Ascending aorta (tissue), 2 donors: ENCODE results near the gene CYB561A3. TPM values are rescaled to one million over a fixed set of nuclear protein-coding genes. Genes with fewer than 3 reads are reported as not detected.

Experiments used
- DNase-seq, 2 donors: peaks; one replicate each; pipeline ENCODE4 v3.0.0-alpha.2; 2019; ENCODE audit warnings: low spot score in 2 of 2
- H3K27ac ChIP-seq, 2 donors: fragments of 200-600 bp; sonication (generic); one replicate each; pipeline ENCODE4 v1.5.1; 2016 to 2017; ENCODE audit warnings: mild to moderate bottlenecking in 1 of 2
- H3K27me3 ChIP-seq: fragments of 200-600 bp; sonication (generic); one replicate; pipeline ENCODE4 v1.5.1; 2017
- H3K36me3 ChIP-seq, 2 donors: fragments of 200-600 bp; sonication (generic); one replicate each; pipeline ENCODE4 v1.5.1; 2016
- H3K4me1 ChIP-seq, 2 donors: fragments of 200-600 bp; sonication (generic); one replicate each; pipeline ENCODE4 v1.5.1; 2016 to 2017; ENCODE audit warnings: mild to moderate bottlenecking in 1 of 2
- H3K4me3 ChIP-seq, 2 donors: fragments of 200-600 bp; sonication (generic); one replicate each; pipeline ENCODE4 v1.5.1; 2016 to 2017; ENCODE audit warnings: mild to moderate bottlenecking in 1 of 2
- H3K9me3 ChIP-seq, 2 donors: fragments of 200-600 bp; sonication (generic); one replicate each; pipeline ENCODE4 v1.5.1; 2016
- CTCF ChIP-seq, 3 experiments: fragments of 200-600 bp in 2 of 3; fragments of 450-650 bp in 1 of 3; sonication (generic) in 2 of 3; IDR thresholded peaks; one replicate each; pipeline ENCODE4 v1.5.1; 2016 to 2019; ENCODE audit warnings: antibody characterized with exemption in 3 of 3, mild to moderate bottlenecking in 1 of 3, moderate library complexity in 1 of 3
- intact Hi-C: fragments of 100-400 bp; cut with DNase I; formaldehyde crosslinking; loops from one replicate; pipeline ENCODE4 v1.15.1; 2023
- total RNA-seq: library from RNA; depleted of rRNA; stranded (reverse); fragments of >200 nt; gene quantifications from one replicate; pipeline ENCODE4 v1.1.0, GENCODE V29; 2016

Gene CYB561A3
- total RNA-seq, 1 donor from 2014 or later: 215 TPM

- intact Hi-C loops: loop anchor here (2.0 kb wide), 1 partner anchor 95 kb away; the partner anchor contains the start of gene CPSF7
- H3K4me1 ChIP-seq: peaks cover 0 to 20% of the 10 kb centered on the region in 2 donors
- H3K4me3 ChIP-seq: peak overlapping the region; percentile 97 to 98
- H3K27me3 ChIP-seq: no peaks in the 10 kb centered on the region
- peaks cover under 1 to 15% of the 10 kb centered on the region in 2 donors for H3K36me3 ChIP-seq
- peak overlapping the region; percentile 92 to 93 for H3K27ac ChIP-seq
- TF ChIP-seq CTCF (IDR thresholded peaks at IDR 0.05): no peak
- no peak for DNase-seq
- H3K9me3 ChIP-seq: no peaks in the 10 kb centered on the region
Measured at GRCh38 chr11:61333550-61334433, 27.9 kb downstream of the CYB561A3 start.

DNA sequence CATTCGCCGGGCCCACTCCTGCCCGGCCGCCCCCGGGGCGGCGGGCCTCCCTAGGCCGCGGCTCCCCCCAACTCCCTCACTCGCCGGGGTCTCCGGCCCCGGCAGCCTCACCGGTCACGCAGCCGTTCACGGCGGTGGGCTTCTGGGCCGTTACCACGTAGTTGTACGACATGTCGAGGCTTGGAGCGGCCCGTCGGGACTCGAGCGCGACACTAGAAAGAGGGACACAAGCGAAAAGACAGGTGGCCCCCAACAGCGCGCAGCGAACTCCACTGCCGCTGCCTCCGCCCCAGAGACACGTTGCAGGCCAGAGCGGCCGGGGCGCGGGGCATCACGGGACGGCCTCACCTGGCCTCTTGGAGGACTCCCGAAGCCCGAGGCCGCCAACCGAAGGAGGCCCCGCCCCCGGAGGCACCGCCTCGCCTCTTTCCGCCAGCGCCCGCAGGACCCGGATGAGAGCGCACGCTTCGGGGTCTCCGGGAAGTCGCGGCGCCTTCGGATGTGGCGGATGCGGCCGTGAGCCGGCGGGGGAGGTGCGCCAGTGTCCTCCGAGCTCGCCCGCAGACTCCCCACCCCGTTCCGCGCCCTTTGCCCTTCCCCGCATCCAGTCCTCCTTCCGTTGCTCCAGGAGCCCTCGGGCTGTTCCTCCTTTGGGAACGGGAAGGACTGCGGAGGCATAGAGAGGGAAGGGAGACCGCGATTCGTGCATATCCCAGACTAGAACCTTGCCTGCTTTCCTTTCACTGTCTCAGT, 28.7 kb downstream of the CYB561A3 start, which contains the start of the genes DDB1 and TKFC:
TSS of gene DDB1 (minus strand) at position 309 of the 753 bp plus-strand sequence. CDS start at position 172, 137 bp downstream.
TSS of gene TKFC (plus strand) at position 432 of the 753 bp plus-strand sequence. CDS start 1,501 bp downstream, outside the sequence.
- peak; percentile 72 to 97 for DNase-seq
- Histone ChIP-seq H3K9me3 (no peaks in the 10 kb centered on the region), H3K27ac (peak within 1 kb of the TSS; percentile 92 to 93), H3K27me3 (no peaks in the 10 kb centered on the region), H3K36me3 (peaks cover 3 to 18% of the 10 kb centered on the region in 2 donors), H3K4me1 (peaks cover 0 to 20% of the 10 kb centered on the region in 2 donors), H3K4me3 (peak within 1 kb of the TSS; percentile 97 to 98)
- intact Hi-C loops: loop anchor here (2.0 kb wide), 1 partner anchor 96 kb away; the partner anchor contains the start of gene CPSF7
- TF ChIP-seq CTCF (IDR thresholded peaks at IDR 0.05): no peak

DNA sequence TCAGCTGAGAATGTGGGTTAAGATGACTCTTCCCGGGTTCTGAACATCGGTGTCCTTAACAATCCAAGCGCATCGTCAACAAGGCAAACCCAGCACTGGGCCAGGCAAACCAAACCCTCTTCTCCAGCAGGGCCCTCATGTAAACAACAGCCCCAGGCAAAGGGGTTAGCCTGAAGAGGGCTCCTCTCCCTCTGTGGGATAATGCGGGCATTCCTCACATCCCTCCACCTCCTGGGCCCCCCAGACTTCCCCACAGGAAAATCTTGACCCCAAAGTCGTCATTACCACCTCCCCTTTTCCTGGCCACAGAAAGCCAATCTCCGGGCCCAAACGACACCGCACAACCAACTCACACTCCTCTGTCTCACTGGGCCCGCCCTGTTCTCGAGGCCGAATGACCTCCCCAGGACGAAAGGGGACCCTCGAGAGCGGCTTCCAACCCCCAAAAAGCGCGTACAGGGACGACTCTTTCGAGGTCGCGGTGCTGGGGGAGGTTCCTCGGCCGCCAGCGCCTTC, 29.3 kb downstream of the CYB561A3 start:
- no peak for DNase-seq
- TF ChIP-seq CTCF (IDR thresholded peaks at IDR 0.05): no peak
- H3K36me3 ChIP-seq: peaks cover 3 to 23% of the 10 kb centered on the region in 2 donors
- H3K4me3 ChIP-seq: peak overlapping the region; percentile 97 to 98
- intact Hi-C loops: loop anchor here (2.0 kb wide), 1 partner anchor 96 kb away; the partner anchor contains the start of gene CPSF7
- peak overlapping the region; percentile 92 to 93 for H3K27ac ChIP-seq
- peaks cover 0 to 20% of the 10 kb centered on the region in 2 donors for H3K4me1 ChIP-seq
- H3K27me3 ChIP-seq: no peaks in the 10 kb centered on the region
- no peaks in the 10 kb centered on the region for H3K9me3 ChIP-seq

DNA sequence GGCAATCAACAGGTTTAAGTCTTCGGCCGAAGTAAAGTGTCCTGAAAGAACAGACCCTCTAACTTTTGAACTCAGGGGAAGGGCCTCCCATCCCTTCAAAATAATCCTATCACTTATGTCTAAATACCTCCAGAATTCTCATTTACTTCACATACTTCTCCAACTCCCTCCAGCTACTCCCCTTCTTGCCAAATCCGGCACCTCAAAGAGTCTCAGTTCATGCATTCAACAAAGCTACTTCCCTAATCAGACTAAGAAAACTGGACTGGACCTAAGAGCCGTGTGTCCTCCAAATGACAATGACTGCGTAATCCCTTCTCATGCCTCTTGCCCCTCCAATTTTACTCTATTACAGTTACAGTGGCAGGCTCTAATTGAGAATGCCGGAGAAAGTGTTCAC, 30.0 kb downstream of the CYB561A3 start:
- Histone ChIP-seq H3K36me3 (peaks cover 9 to 29% of the 10 kb centered on the region in 2 donors), H3K9me3 (no peaks in the 10 kb centered on the region), H3K27me3 (no peaks in the 10 kb centered on the region), H3K27ac (no peak overlapping the region), H3K4me1 (peaks cover 0 to 20% of the 10 kb centered on the region in 2 donors), H3K4me3 (peak overlapping the region; percentile 97 to 98)
- no peak for TF ChIP-seq CTCF (IDR thresholded peaks at IDR 0.05)
- DNase-seq: no peak
- intact Hi-C loops: loop anchor here (2.0 kb wide), 1 partner anchor 97 kb away; the partner anchor contains the start of gene CPSF7

DNA sequence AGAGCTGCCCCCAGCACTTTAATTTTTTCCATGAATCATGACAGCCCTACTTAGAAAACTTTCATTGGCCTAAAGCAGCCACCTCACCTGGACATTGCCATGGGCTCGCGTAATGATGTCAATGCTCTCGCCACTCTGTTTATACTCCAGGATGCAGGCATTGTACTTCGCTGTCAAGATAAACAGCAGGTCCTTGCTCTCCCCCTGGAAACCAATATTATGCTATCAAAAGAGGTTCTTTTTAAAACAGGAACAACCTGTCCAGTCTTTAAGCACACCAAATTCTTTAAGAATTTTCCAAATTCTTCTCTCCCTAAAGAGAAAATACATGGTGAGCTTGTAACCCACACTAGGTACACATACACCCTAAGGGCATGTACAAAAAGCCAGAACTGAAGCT, 31.8 kb downstream of the CYB561A3 start:
- no peak overlapping the region for H3K27ac ChIP-seq
- peaks cover 0 to 15% of the 10 kb centered on the region in 2 donors for H3K4me1 ChIP-seq
- no peaks in the 10 kb centered on the region for H3K9me3 ChIP-seq
- H3K36me3 ChIP-seq: peaks cover 25 to 47% of the 10 kb centered on the region in 2 donors
- intact Hi-C loops: no loop called here
- TF ChIP-seq CTCF (IDR thresholded peaks at IDR 0.05): no peak
- H3K4me3 ChIP-seq: no peak overlapping the region
- DNase-seq: no peak
- H3K27me3 ChIP-seq: no peaks in the 10 kb centered on the region
